ENCODE results near the gene GHR. TPM values are rescaled to one million over a fixed set of nuclear protein-coding genes. Genes with fewer than 3 reads are reported as not detected.

GHR gene
- total RNA-seq, 4 donors from 2014 or later = 6.5 to 27.2 (median 9.6) TPM

GRCh38 chr5:42399702-42400101 is 23.5 kb upstream of the GHR start:
- no peak overlapping the region for H3K27ac ChIP-seq
- no peaks in the 10 kb centered on the region for H3K36me3 ChIP-seq
- 54 to 69% methylated on average over 2 of the region's 2 CpGs for WGBS, 2 donors (ENCODE audit: low coverage in 1 of 2)
- no peaks in the 10 kb centered on the region for H3K9me3 ChIP-seq
- no peak overlapping the region for H3K4me3 ChIP-seq
- TF ChIP-seq CTCF (IDR thresholded peaks at IDR 0.05) = no peak
- no peak for TF ChIP-seq POLR2AphosphoS5 (IDR thresholded peaks at IDR 0.05)
- no peak for TF ChIP-seq EP300 (IDR thresholded peaks at IDR 0.05)
- TF ChIP-seq POLR2A (IDR thresholded peaks at IDR 0.05) = no peak
- peaks cover 0 to 5% (median 0%) of the 10 kb centered on the region in 3 donors for H3K4me1 ChIP-seq
- no peak for ATAC-seq
- no peaks in the 10 kb centered on the region for H3K27me3 ChIP-seq

DNA sequence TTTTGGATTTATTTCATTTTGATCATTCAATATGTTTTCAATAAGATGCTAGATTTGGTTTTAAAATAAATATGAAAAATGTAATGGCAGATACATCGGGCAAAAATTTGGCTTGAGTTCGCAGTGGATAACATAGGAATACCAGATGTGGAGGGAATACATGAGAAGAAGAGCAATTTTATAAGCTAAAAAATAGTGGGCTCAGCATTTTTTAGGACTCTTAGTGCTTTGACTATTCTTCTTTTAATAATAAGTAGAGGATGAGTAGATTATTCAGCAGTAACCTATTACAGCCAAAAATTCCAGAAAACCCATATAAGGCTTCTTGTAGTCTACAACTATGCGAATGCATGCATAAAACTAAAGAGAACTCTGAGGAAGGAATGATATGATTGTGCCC is 22.8 kb upstream of the GHR start:
- TF ChIP-seq POLR2A (IDR thresholded peaks at IDR 0.05) = no peak
- no peak for TF ChIP-seq CTCF (IDR thresholded peaks at IDR 0.05)
- no peak for TF ChIP-seq EP300 (IDR thresholded peaks at IDR 0.05)
- TF ChIP-seq POLR2AphosphoS5 (IDR thresholded peaks at IDR 0.05) = no peak
- ATAC-seq = no peak
- H3K9me3 ChIP-seq = no peaks in the 10 kb centered on the region
- 97% methylated on average over 3 of the region's 3 CpGs for WGBS, 2 donors (ENCODE audit: low coverage in 1 of 2)
- H3K4me3 ChIP-seq = no peak overlapping the region
- H3K4me1 ChIP-seq = peaks cover 0 to 9% (median 0%) of the 10 kb centered on the region in 3 donors
- H3K27ac ChIP-seq = no peak overlapping the region
- no peaks in the 10 kb centered on the region for H3K27me3 ChIP-seq
- H3K36me3 ChIP-seq = no peaks in the 10 kb centered on the region

DNA sequence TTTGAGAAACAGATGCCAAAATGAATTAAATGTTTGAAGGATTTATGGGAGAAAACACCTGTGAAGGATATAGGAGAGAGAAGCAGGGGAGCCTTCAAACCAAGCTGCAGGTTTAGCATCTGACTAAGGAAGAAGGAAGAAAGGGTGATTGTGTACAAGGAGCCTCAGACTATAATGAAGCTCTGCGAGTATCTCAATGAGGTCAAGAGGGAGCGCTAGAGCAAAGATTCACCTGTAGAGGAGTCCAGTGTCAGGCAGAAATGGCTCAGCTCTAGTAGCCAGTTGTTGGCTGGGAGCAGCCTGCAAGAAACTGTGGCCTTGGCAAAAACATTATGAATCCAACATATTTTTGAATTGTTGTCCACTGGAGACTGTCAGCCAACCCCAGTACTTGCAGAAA is 20.0 kb upstream of the GHR start:
- TF ChIP-seq CTCF (IDR thresholded peaks at IDR 0.05) (no peak), EP300 (IDR thresholded peaks at IDR 0.05) (no peak), POLR2AphosphoS5 (IDR thresholded peaks at IDR 0.05) (no peak), POLR2A (IDR thresholded peaks at IDR 0.05) (no peak)
- WGBS, 2 donors (ENCODE audit: low coverage in 1 of 2) = 94 to 100% methylated on average over 1 to 2 of the region's 2 CpGs
- no peak overlapping the region for H3K27ac ChIP-seq
- peaks cover 0 to 9% (median 0%) of the 10 kb centered on the region in 3 donors for H3K4me1 ChIP-seq
- no peaks in the 10 kb centered on the region for H3K9me3 ChIP-seq
- H3K27me3 ChIP-seq = no peaks in the 10 kb centered on the region
- H3K36me3 ChIP-seq = no peaks in the 10 kb centered on the region
- no peak for ATAC-seq
- no peak overlapping the region for H3K4me3 ChIP-seq

- TF ChIP-seq POLR2AphosphoS5 (IDR thresholded peaks at IDR 0.05) = no peak
- no peak for TF ChIP-seq CTCF (IDR thresholded peaks at IDR 0.05)
- TF ChIP-seq POLR2A (IDR thresholded peaks at IDR 0.05) = no peak
- TF ChIP-seq EP300 (IDR thresholded peaks at IDR 0.05) = no peak
- no peaks in the 10 kb centered on the region for H3K9me3 ChIP-seq
- no peaks in the 10 kb centered on the region for H3K36me3 ChIP-seq
- no peak for ATAC-seq
- H3K4me3 ChIP-seq = no peak overlapping the region
- no peaks in the 10 kb centered on the region for H3K27me3 ChIP-seq
- 15 to 20% methylated on average over 2 of the region's 2 CpGs for WGBS, 2 donors (ENCODE audit: low coverage in 1 of 2)
- no peak overlapping the region for H3K27ac ChIP-seq
- H3K4me1 ChIP-seq = peaks cover 0 to 9% (median 0%) of the 10 kb centered on the region in 3 donors
Observed at GRCh38 chr5:42404366-42404765, 18.9 kb upstream of the GHR start.

DNA sequence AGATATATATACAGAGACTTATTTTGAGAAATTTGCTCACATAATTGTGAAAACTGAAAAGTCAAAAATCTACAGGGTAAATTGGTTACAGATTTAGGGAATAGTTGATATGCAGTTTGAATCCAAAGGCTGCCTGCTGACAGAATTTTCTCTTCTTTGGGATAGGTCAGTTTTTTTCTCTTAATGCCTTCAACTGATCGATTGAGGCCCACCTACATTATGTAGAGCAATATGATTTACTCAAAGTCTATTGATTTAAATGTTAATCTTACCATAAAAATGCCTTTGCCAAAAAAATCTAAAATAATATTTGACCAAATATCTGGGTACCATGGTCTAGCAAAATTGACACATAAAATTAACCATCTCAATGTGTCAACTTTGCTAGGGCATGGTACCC is 3.9 kb upstream of the GHR start:
- Histone ChIP-seq H3K9me3 (no peaks in the 10 kb centered on the region), H3K27ac (no peak overlapping the region), H3K4me3 (no peak overlapping the region), H3K36me3 (no peaks in the 10 kb centered on the region), H3K4me1 (peaks cover 0 to 12% (median 6%) of the 10 kb centered on the region in 3 donors), H3K27me3 (no peaks in the 10 kb centered on the region)
- TF ChIP-seq POLR2A (IDR thresholded peaks at IDR 0.05) (no peak), EP300 (IDR thresholded peaks at IDR 0.05) (no peak), CTCF (IDR thresholded peaks at IDR 0.05) (no peak), POLR2AphosphoS5 (IDR thresholded peaks at IDR 0.05) (no peak)
- ATAC-seq = no peak
- WGBS, 2 donors (ENCODE audit: low coverage in 1 of 2) = 79 to 91% methylated on average over 1 of the region's 1 CpG
